Kidney (tissue), 14 donors: ENCODE measurements around the gene DCN. TPM values are rescaled to one million over a fixed set of nuclear protein-coding genes. Genes with fewer than 3 reads are reported as not detected.
A peak's percentile ranks its signal among the peaks of the same experiment; 100 is the strongest.

Source experiments
- DNase-seq, 5 donors: peaks; one replicate each; pipeline ENCODE4 v3.0.0-alpha.2; 2013 to 2020
- FAIRE-seq: peaks from 2 replicates; lab custom pipeline; 2012; peaks lifted over from hg19 to GRCh38; lab: Jason Lieb, UNC
- H3K27ac ChIP-seq, 2 donors: one replicate each; pipeline ENCODE4 v1.7.0; 2013; ENCODE audit warnings: low read depth in 2 of 2, low read length in 2 of 2, inconsistent platforms in 1 of 2
- H3K27me3 ChIP-seq: one replicate; pipeline ENCODE4 v1.7.1; 2013; ENCODE audit warnings: low read length, inconsistent platforms; ENCODE audit not compliant: control insufficient read depth, insufficient read depth
- H3K36me3 ChIP-seq, 3 donors: one replicate each; pipeline versions ENCODE4 v1.7.0 to v1.7.1; 2013; ENCODE audit warnings: low read length in 3 of 3, control low read depth in 1 of 3, inconsistent platforms in 1 of 3; ENCODE audit not compliant: insufficient read depth in 3 of 3, control insufficient read depth in 2 of 3
- H3K4me1 ChIP-seq, 3 donors: one replicate each; pipeline versions ENCODE4 v1.7.0 to v1.7.1; 2013; ENCODE audit warnings: low read length in 3 of 3, inconsistent platforms in 1 of 3, low read depth in 1 of 3; ENCODE audit not compliant: control insufficient read depth in 2 of 3, insufficient read depth in 2 of 3
- H3K4me3 ChIP-seq, 3 donors: one replicate each; pipeline versions ENCODE4 v1.7.0 to v1.8.1; 2013; ENCODE audit warnings: low read length in 3 of 3, control low read depth in 1 of 3, inconsistent platforms in 1 of 3
- H3K9ac ChIP-seq, 3 donors: one replicate each; pipeline versions ENCODE4 v1.7.0 to v1.7.1; 2013; ENCODE audit warnings: low read length in 3 of 3, control low read depth in 1 of 3, inconsistent platforms in 1 of 3
- H3K9me3 ChIP-seq, 3 donors: one replicate each; pipeline versions ENCODE4 v1.7.0 to v1.7.1; 2013; ENCODE audit warnings: low read length in 3 of 3, control low read depth in 1 of 3, inconsistent platforms in 1 of 3; ENCODE audit not compliant: control insufficient read depth in 2 of 3, insufficient read depth in 1 of 3
- CTCF ChIP-seq: IDR thresholded peaks from 3 replicates; pipeline ENCODE4 v1.5.1; 2012; ENCODE audit warnings: mild to moderate bottlenecking, moderate library complexity, borderline replicate concordance; ENCODE audit not compliant: insufficient read depth; ENCODE audit errors: extremely low read depth
- intact Hi-C: fragments of 100-400 bp; cut with DNase I; formaldehyde crosslinking; loops from one replicate; pipeline ENCODE4 v1.11.1; 2022
- polyA plus RNA-seq: library from polyadenylated mRNA; stranded (reverse); fragments of 350-450 nt; fragmentation: Illumina TruSeq; extraction: RNeasy Lipid Tissue Mini Kit (QIAGEN cat#74804); gene quantifications from one replicate; pipeline ENCODE4 v1.2.3, GENCODE V29; 2014; ENCODE audit warnings: low read depth, low replicate concordance; ENCODE audit not compliant: insufficient read depth
- total RNA-seq: library from RNA; stranded (reverse); fragmentation: NEBNext Ultra II Directional; extraction: Animal tissue kit (Norgen Biotek cat#: 25700); gene quantifications from one replicate; pipeline ENCODE4 v1.2.1, GENCODE V29; 2021
- donor health status: control.
- donor health status: control.
- donor health status: control.
- donor health status: control.
- donor health status: control.
- donor health status: DM: yes; HTN: yes; CAD: no.
- donor health status: Normal renal cell carcinoma (clear cell type).

DCN gene
- total and polyA plus RNA-seq, 2 donors from 2014 or later, result 239 to 317 TPM

- H3K27me3 ChIP-seq, result no peaks in the 10 kb centered on the region
- no peak overlapping the region for H3K9ac ChIP-seq
- DNase-seq (no peak), FAIRE-seq (no peak)
- H3K36me3 ChIP-seq, result no peaks in the 10 kb centered on the region
- TF ChIP-seq CTCF, result no peak
- intact Hi-C loops, result loop anchor here (10.0 kb wide), 1 partner anchor 146 kb away; no protein-coding TSS in a partner anchor
- no peaks in the 10 kb centered on the region for H3K4me1 ChIP-seq
- no peaks in the 10 kb centered on the region for H3K9me3 ChIP-seq
- peak overlapping the region in 2 of 3 donors; percentile 16 to 30 for H3K4me3 ChIP-seq
- H3K27ac ChIP-seq, result peak overlapping the region in 1 of 2 donors; percentile 44
Observed at GRCh38 chr12:91178781-91179180, 3.8 kb downstream of the DCN start.

- no peaks in the 10 kb centered on the region for H3K4me1 ChIP-seq
- intact Hi-C loops, result loop anchor here (10.0 kb wide), 1 partner anchor 147 kb away; no protein-coding TSS in a partner anchor
- DNase-seq (peak in 2 of 5 donors; percentile 46 to 71), FAIRE-seq (peak; percentile 25)
- TF ChIP-seq CTCF, result peak; percentile 40
- peak overlapping the region in 2 of 3 donors; percentile 30 to 59 for H3K4me3 ChIP-seq
- H3K9me3 ChIP-seq, result no peaks in the 10 kb centered on the region
- no peaks in the 10 kb centered on the region for H3K36me3 ChIP-seq
- peak overlapping the region in 1 of 2 donors; percentile 38 for H3K27ac ChIP-seq
- no peaks in the 10 kb centered on the region for H3K27me3 ChIP-seq
- no peak overlapping the region for H3K9ac ChIP-seq
Observed at GRCh38 chr12:91178139-91178561, 4.5 kb downstream of the DCN start.

GRCh38 chr12:91177381-91177780, 5.2 kb downstream of the DCN start:
- Histone ChIP-seq H3K27ac (no peak overlapping the region), H3K36me3 (no peaks in the 10 kb centered on the region), H3K4me3 (no peak overlapping the region), H3K9ac (no peak overlapping the region), H3K4me1 (no peaks in the 10 kb centered on the region), H3K27me3 (no peaks in the 10 kb centered on the region), H3K9me3 (no peaks in the 10 kb centered on the region)
- intact Hi-C loops, result loop anchor here (10.0 kb wide), 1 partner anchor 147 kb away; no protein-coding TSS in a partner anchor
- no peak for DNase-seq
- TF ChIP-seq CTCF, result no peak
- no peak for FAIRE-seq

GRCh38 chr12:91176915-91177314, 5.7 kb downstream of the DCN start:
- no peaks in the 10 kb centered on the region for H3K27me3 ChIP-seq
- H3K4me3 ChIP-seq, result no peak overlapping the region
- no peaks in the 10 kb centered on the region for H3K36me3 ChIP-seq
- H3K9me3 ChIP-seq, result no peaks in the 10 kb centered on the region
- H3K27ac ChIP-seq, result no peak overlapping the region
- no peak for TF ChIP-seq CTCF
- H3K4me1 ChIP-seq, result no peaks in the 10 kb centered on the region
- FAIRE-seq (no peak), DNase-seq (no peak)
- H3K9ac ChIP-seq, result no peak overlapping the region
- intact Hi-C loops, result loop anchor here (10.0 kb wide), 1 partner anchor 148 kb away; no protein-coding TSS in a partner anchor
